Testis (tissue), 3 donors: ENCODE measurements around the gene DNAJC12. TPM values are rescaled to one million over a fixed set of nuclear protein-coding genes. Genes with fewer than 3 reads are reported as not detected.
A peak's percentile ranks its signal among the peaks of the same experiment; 100 is the strongest.
"Not testable (repeated sequence)": the region's sequence is repeated elsewhere in the genome, so short reads cannot be mapped to it uniquely, and the experiment has no call there.

ENCODE experiments used
- DNase-seq: peaks from one replicate; pipeline ENCODE4 v3.0.0-alpha.2; 2019
- H3K27ac ChIP-seq, 2 donors: fragments of 200-600 bp; sonication (generic); one replicate each; pipeline ENCODE4 v1.5.1; 2019
- H3K27me3 ChIP-seq: fragments of 200-600 bp; sonication (generic); one replicate; pipeline ENCODE4 v1.5.1; 2019
- H3K36me3 ChIP-seq: fragments of 200-600 bp; sonication (generic); one replicate; pipeline ENCODE4 v1.5.1; 2017; ENCODE audit warnings: low read depth; ENCODE audit errors: missing control alignments
- H3K4me1 ChIP-seq: fragments of 200-600 bp; sonication (generic); one replicate; pipeline ENCODE4 v1.5.1; 2019
- H3K4me3 ChIP-seq, 2 donors: fragments of 200-600 bp; sonication (generic); one replicate each; pipeline ENCODE4 v1.5.1; 2017 to 2019
- H3K9me3 ChIP-seq: fragments of 200-600 bp; sonication (generic); one replicate; pipeline ENCODE4 v1.5.1; 2017
- POLR2A ChIP-seq: fragments of 450-650 bp; IDR thresholded peaks from one replicate; pipeline ENCODE4 v1.6.1; 2017; ENCODE audit warnings: antibody characterized with exemption, mild to moderate bottlenecking, moderate library complexity
- WGBS, 2 donors: methylation state at CpG; one replicate each; pipeline ENCODE4 v1.1.5; 2018; 5-methylcytosine and 5-hydroxymethylcytosine counted together
- intact Hi-C: fragments of 100-400 bp; cut with DNase I; formaldehyde crosslinking; loops from one replicate; pipeline ENCODE4 v1.15.1; 2023; ENCODE audit warnings: low total_unique reads
- polyA plus RNA-seq: library from polyadenylated mRNA; stranded (reverse); fragments of 350-450 nt; fragmentation: Illumina TruSeq; extraction: RNeasy Lipid Tissue Mini Kit (QIAGEN cat#74804); gene quantifications from one replicate; pipeline ENCODE4 v1.2.3, GENCODE V29; 2014; ENCODE audit warnings: low read depth, low replicate concordance; ENCODE audit not compliant: insufficient read depth
- small RNA-seq, 2 donors: library from RNA; depleted of rRNA; stranded (forward); fragments of <200 nt; gene quantifications; one replicate each; pipeline ENCODE3, GENCODE V24; 2016
- total RNA-seq, 2 donors: library from RNA; depleted of rRNA; stranded (reverse); fragments of >200 nt; gene quantifications; one replicate each; pipeline ENCODE4 v1.2.3, GENCODE V29; 2016
- TF ChIP-seq, protein P1 (sequence below), 3 experiments: fragments of 450-650 bp in 2 of 3; fragments of 200-600 bp in 1 of 3; sonication (generic) in 1 of 3; IDR thresholded peaks; one replicate each; pipeline ENCODE4 v1.5.1; 2016 to 2019; ENCODE audit warnings: antibody characterized with exemption in 3 of 3, mild to moderate bottlenecking in 2 of 3, moderate library complexity in 1 of 3

Gene DNAJC12
- total and polyA plus RNA-seq, 3 donors from 2014 or later, result 16.0 to 23.3 (median 22.5) TPM

- TF ChIP-seq, protein P1, sequence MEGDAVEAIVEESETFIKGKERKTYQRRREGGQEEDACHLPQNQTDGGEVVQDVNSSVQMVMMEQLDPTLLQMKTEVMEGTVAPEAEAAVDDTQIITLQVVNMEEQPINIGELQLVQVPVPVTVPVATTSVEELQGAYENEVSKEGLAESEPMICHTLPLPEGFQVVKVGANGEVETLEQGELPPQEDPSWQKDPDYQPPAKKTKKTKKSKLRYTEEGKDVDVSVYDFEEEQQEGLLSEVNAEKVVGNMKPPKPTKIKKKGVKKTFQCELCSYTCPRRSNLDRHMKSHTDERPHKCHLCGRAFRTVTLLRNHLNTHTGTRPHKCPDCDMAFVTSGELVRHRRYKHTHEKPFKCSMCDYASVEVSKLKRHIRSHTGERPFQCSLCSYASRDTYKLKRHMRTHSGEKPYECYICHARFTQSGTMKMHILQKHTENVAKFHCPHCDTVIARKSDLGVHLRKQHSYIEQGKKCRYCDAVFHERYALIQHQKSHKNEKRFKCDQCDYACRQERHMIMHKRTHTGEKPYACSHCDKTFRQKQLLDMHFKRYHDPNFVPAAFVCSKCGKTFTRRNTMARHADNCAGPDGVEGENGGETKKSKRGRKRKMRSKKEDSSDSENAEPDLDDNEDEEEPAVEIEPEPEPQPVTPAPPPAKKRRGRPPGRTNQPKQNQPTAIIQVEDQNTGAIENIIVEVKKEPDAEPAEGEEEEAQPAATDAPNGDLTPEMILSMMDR (IDR thresholded peaks at IDR 0.05), result no peak
- TF ChIP-seq POLR2A, result no peak
- peak overlapping the region; percentile 87 to 96 for H3K27ac ChIP-seq
- intact Hi-C loops, result no loop called here
- no peaks in the 10 kb centered on the region for H3K27me3 ChIP-seq
- peak; percentile 84 for DNase-seq
- no peaks in the 10 kb centered on the region for H3K4me1 ChIP-seq
- WGBS, 2 donors, result 0% methylated on average over 6 to 22 of the region's 22 CpGs
- H3K4me3 ChIP-seq, result peak overlapping the region; percentile 67 to 69
- no peaks in the 10 kb centered on the region for H3K9me3 ChIP-seq
- H3K36me3 ChIP-seq, result no peaks in the 10 kb centered on the region
These were observed 74.4 kb downstream of the DNAJC12 start for GRCh38 chr10:67763499-67764011.

- H3K4me1 ChIP-seq, H3K9me3 ChIP-seq, DNase-seq, H3K27ac ChIP-seq, intact Hi-C loops, H3K36me3 ChIP-seq, H3K27me3 ChIP-seq: not testable (repeated sequence)
- H3K4me3 ChIP-seq, result peak overlapping the region in 1 of 2 donors; percentile 69
- WGBS, 2 donors, result 47 to 60% methylated on average over 9 of the region's 9 CpGs
These were observed 75.4 kb downstream of the DNAJC12 start for GRCh38 chr10:67762567-67762966.

GRCh38 chr10:67760272-67760671 is 77.7 kb downstream of the DNAJC12 start:
- DNase-seq, result no peak
- no peaks in the 10 kb centered on the region for H3K36me3 ChIP-seq
- no peaks in the 10 kb centered on the region for H3K27me3 ChIP-seq
- no peak for TF ChIP-seq POLR2A
- WGBS, 2 donors, result 91 to 95% methylated on average over 7 of the region's 7 CpGs
- no peak overlapping the region for H3K4me3 ChIP-seq
- intact Hi-C loops, result no loop called here
- H3K4me1 ChIP-seq, result no peaks in the 10 kb centered on the region
- H3K27ac ChIP-seq, result no peak overlapping the region
- no peaks in the 10 kb centered on the region for H3K9me3 ChIP-seq

Small RNAs within 50 kb of the gene (small RNA-seq; reads per million reads assigned to genes)
- gene RN7SL394P, result 0 reads per million in 2 donors
- 0 reads per million in 2 donors for gene RNU6-1250P
- 0 reads per million in 2 donors for gene RNU6-523P

Other genes with a start within 250 kb of the DNAJC12 start
- 10 to 100 TPM; 18.3 to 19.4 TPM for gene CTNNA3, start 142.0 kb downstream of the DNAJC12 start, total RNA-seq
- 17.8 TPM for gene CTNNA3, start 142.0 kb downstream of the DNAJC12 start, polyA plus RNA-seq
- 10 to 100 TPM; 50.9 to 55.5 TPM for gene SIRT1, start 46.5 kb upstream of the DNAJC12 start, total RNA-seq
- gene SIRT1, start 46.5 kb upstream of the DNAJC12 start, polyA plus RNA-seq, result 50.1 TPM
- gene HERC4, start 237.1 kb upstream of the DNAJC12 start, total RNA-seq, result 10 to 100 TPM; 67.3 to 79.1 TPM
- 30.5 TPM for gene HERC4, start 237.1 kb upstream of the DNAJC12 start, polyA plus RNA-seq